Stimulated activated CD8-positive, alpha-beta memory T cell treated with anti-CD3 and anti-CD28 coated beads, Interleukin-15, amount 100 ng/mL, for 24 hours (primary cell): ENCODE data around the gene IFT122.

ENCODE experiments used
- DNase-seq: peaks from one replicate; pipeline ENCODE4 v3.0.0-alpha.2; 2020; ENCODE audit warnings: low read depth

The IFT122 gene

GRCh38 chr3:129518038-129518561, 78.1 kb downstream of the IFT122 start:
- no peak for DNase-seq

- no peak for DNase-seq
Measured at GRCh38 chr3:129518581-129518980, 78.6 kb downstream of the IFT122 start.

GRCh38 chr3:129519449-129519848, 79.4 kb downstream of the IFT122 start:
- DNase-seq: no peak

- DNase-seq: no peak
Measured at GRCh38 chr3:129519896-129520715, 80.1 kb downstream of the IFT122 start.

GRCh38 chr3:129520960-129521359, 80.9 kb downstream of the IFT122 start:
- DNase-seq: no peak

- no peak for DNase-seq
Measured at GRCh38 chr3:129521611-129522010, 81.6 kb downstream of the IFT122 start.

GRCh38 chr3:129522953-129523352, 82.9 kb downstream of the IFT122 start:
- DNase-seq: no peak

GRCh38 chr3:129524081-129524480, 84.1 kb downstream of the IFT122 start:
- DNase-seq: no peak

GRCh38 chr3:129525341-129525968, 85.4 kb downstream of the IFT122 start:
- no peak for DNase-seq

- DNase-seq: no peak
Measured at GRCh38 chr3:129526121-129526900, 86.3 kb downstream of the IFT122 start.

- no peak for DNase-seq
Measured at GRCh38 chr3:129527262-129527661, 87.2 kb downstream of the IFT122 start.

GRCh38 chr3:129528589-129529100, 88.6 kb downstream of the IFT122 start, which contains the start of gene RHO:
TSS of gene RHO (plus strand) at chr3:129528639. CDS start at chr3:129528734, 95 bp downstream.
- DNase-seq: no peak

GRCh38 chr3:129529436-129530210, 89.6 kb downstream of the IFT122 start:
- DNase-seq: no peak

GRCh38 chr3:129530251-129530791, 90.3 kb downstream of the IFT122 start:
- DNase-seq: no peak

- no peak for DNase-seq
Measured at GRCh38 chr3:129530821-129531220, 90.8 kb downstream of the IFT122 start.

- no peak for DNase-seq
Measured at GRCh38 chr3:129531699-129532098, 91.7 kb downstream of the IFT122 start.

- DNase-seq: no peak
Measured at GRCh38 chr3:129532261-129532660, 92.2 kb downstream of the IFT122 start.

GRCh38 chr3:129533406-129533805, 93.4 kb downstream of the IFT122 start:
- no peak for DNase-seq

GRCh38 chr3:129534428-129535027, 94.5 kb downstream of the IFT122 start:
- no peak for DNase-seq

GRCh38 chr3:129535075-129535474, 95.1 kb downstream of the IFT122 start:
- DNase-seq: no peak

GRCh38 chr3:129536374-129536667, 96.3 kb downstream of the IFT122 start:
- DNase-seq: no peak
